ENCODE data around the gene TEKT3.

Gene TEKT3

DNA sequence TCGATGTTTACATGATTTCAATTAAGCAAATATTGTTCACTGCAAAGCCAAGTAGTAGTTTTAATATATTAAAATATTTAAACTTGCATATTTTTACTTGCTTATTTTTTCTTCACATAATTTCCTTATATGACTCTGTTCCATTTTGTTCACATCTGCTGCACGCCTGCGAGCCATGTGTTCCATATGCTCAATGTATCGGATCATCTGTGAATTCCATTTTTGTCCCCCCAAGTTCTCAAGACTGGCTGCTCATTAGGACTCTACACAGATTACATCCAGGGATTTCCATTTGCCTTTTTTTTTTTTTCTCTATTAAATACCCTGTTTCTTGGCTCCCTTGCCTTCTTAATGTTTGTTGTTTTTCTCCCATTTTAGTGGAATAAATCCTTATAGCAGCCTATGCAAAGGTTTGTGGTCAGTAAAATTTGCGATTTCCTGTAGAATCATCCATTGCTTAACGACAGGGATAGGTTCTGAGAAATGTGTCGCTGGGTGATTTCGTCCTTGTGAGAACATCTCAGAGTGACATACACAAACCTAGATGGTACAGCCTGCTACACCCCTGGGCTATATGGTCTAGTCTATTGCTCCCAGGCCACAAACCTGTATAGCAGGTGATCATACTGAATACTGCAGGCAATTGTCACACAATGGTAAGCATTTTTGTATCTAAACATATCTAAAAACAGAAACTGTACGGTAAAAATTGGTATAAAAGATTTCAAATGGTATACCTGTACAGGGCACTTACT is 30.2 kb upstream of the TEKT3 start:
- TF ChIP-seq, protein P1, sequence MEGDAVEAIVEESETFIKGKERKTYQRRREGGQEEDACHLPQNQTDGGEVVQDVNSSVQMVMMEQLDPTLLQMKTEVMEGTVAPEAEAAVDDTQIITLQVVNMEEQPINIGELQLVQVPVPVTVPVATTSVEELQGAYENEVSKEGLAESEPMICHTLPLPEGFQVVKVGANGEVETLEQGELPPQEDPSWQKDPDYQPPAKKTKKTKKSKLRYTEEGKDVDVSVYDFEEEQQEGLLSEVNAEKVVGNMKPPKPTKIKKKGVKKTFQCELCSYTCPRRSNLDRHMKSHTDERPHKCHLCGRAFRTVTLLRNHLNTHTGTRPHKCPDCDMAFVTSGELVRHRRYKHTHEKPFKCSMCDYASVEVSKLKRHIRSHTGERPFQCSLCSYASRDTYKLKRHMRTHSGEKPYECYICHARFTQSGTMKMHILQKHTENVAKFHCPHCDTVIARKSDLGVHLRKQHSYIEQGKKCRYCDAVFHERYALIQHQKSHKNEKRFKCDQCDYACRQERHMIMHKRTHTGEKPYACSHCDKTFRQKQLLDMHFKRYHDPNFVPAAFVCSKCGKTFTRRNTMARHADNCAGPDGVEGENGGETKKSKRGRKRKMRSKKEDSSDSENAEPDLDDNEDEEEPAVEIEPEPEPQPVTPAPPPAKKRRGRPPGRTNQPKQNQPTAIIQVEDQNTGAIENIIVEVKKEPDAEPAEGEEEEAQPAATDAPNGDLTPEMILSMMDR (IDR thresholded peaks at IDR 0.05; ENCODE audit: low read depth, low read length) = no peak
- TF ChIP-seq EZH2phosphoT487 (IDR thresholded peaks at IDR 0.05; ENCODE audit: low read depth) = no peak
- H3K9me3 ChIP-seq (ENCODE audit: insufficient read depth, low read length) = no peaks in the 10 kb centered on the region
- no peaks in the 10 kb centered on the region for H3K36me3 ChIP-seq (replicated peaks; ENCODE audit: low read depth, low read length)
- no peak overlapping the region for H3K4me3 ChIP-seq (ENCODE audit: low read length)
- no peak overlapping the region for H3K27ac ChIP-seq (ENCODE audit: low read length)
- no peak overlapping the region for H3K4me2 ChIP-seq (ENCODE audit: low read length)
- no peaks in the 10 kb centered on the region for H4K20me1 ChIP-seq (ENCODE audit: insufficient read depth, low read length)
- H2AFZ ChIP-seq (ENCODE audit: low read depth, low read length) = no peak overlapping the region
- no peaks in the 10 kb centered on the region for H3K79me2 ChIP-seq (ENCODE audit: low read length)
- no peaks in the 10 kb centered on the region for H3K4me1 ChIP-seq (ENCODE audit: low read length)
- no peak overlapping the region for H3K9ac ChIP-seq (ENCODE audit: low read length)
- no peaks in the 10 kb centered on the region for H3K27me3 ChIP-seq (ENCODE audit: low read depth, low read length)

DNA sequence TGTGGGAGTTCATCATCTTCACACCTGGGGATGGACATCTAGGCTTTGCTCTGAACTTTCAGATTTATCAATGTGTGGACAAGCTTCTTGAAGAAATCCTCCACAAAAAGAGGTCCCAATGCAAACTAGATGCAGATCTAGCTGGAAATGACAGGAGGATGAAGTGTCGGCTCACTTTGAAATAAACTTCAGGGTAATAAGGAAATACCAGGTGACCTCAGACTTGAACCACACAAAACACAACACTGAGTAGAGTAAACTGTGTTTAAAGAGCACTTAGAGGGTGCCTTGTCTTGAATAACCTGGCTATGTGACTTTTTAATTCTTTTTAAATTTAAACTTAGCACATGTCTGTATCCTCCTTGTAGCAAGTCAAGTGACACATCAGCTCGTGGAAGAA is 27.2 kb upstream of the TEKT3 start:
- Histone ChIP-seq H3K4me1 (ENCODE audit: low read length) (no peaks in the 10 kb centered on the region), H3K4me2 (ENCODE audit: low read length) (no peak overlapping the region), H4K20me1 (ENCODE audit: insufficient read depth, low read length) (no peaks in the 10 kb centered on the region), H3K4me3 (ENCODE audit: low read length) (no peak overlapping the region), H3K79me2 (ENCODE audit: low read length) (no peaks in the 10 kb centered on the region), H3K9ac (ENCODE audit: low read length) (no peak overlapping the region), H3K27me3 (ENCODE audit: low read depth, low read length) (no peaks in the 10 kb centered on the region), H3K9me3 (ENCODE audit: insufficient read depth, low read length) (no peaks in the 10 kb centered on the region), H2AFZ (ENCODE audit: low read depth, low read length) (no peak overlapping the region), H3K27ac (ENCODE audit: low read length) (no peak overlapping the region), H3K36me3 (replicated peaks; ENCODE audit: low read depth, low read length) (no peaks in the 10 kb centered on the region)
- TF ChIP-seq, protein P1 (IDR thresholded peaks at IDR 0.05; ENCODE audit: low read depth, low read length) = no peak
- no peak for TF ChIP-seq EZH2phosphoT487 (IDR thresholded peaks at IDR 0.05; ENCODE audit: low read depth)

DNA sequence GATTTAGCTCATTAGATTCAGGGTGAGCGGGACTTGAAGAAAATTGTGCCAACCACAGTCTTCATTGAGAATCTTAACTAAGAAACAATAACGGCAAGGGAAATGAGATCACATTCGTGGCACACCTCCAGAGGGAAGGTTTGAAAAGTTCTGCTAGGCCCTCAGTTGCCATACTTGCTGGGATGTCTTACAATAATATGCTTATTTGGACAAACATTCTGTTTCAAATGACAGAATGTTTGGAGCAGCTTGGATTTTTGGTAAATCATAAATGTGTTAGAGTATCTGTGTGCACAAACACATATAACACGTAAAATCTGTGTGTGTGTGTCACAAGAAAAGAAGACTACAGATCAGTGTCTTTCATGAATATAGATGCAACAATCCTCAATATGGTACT is 24.6 kb upstream of the TEKT3 start:
- Histone ChIP-seq H3K4me1 (ENCODE audit: low read length) (no peaks in the 10 kb centered on the region), H3K27ac (ENCODE audit: low read length) (no peak overlapping the region), H2AFZ (ENCODE audit: low read depth, low read length) (no peak overlapping the region), H3K36me3 (replicated peaks; ENCODE audit: low read depth, low read length) (no peaks in the 10 kb centered on the region), H3K4me2 (ENCODE audit: low read length) (no peak overlapping the region), H4K20me1 (ENCODE audit: insufficient read depth, low read length) (no peaks in the 10 kb centered on the region), H3K9me3 (ENCODE audit: insufficient read depth, low read length) (no peaks in the 10 kb centered on the region), H3K4me3 (ENCODE audit: low read length) (no peak overlapping the region), H3K79me2 (ENCODE audit: low read length) (no peaks in the 10 kb centered on the region), H3K27me3 (ENCODE audit: low read depth, low read length) (no peaks in the 10 kb centered on the region), H3K9ac (ENCODE audit: low read length) (no peak overlapping the region)
- TF ChIP-seq EZH2phosphoT487 (IDR thresholded peaks at IDR 0.05; ENCODE audit: low read depth) = no peak
- TF ChIP-seq, protein P1 (IDR thresholded peaks at IDR 0.05; ENCODE audit: low read depth, low read length) = no peak

DNA sequence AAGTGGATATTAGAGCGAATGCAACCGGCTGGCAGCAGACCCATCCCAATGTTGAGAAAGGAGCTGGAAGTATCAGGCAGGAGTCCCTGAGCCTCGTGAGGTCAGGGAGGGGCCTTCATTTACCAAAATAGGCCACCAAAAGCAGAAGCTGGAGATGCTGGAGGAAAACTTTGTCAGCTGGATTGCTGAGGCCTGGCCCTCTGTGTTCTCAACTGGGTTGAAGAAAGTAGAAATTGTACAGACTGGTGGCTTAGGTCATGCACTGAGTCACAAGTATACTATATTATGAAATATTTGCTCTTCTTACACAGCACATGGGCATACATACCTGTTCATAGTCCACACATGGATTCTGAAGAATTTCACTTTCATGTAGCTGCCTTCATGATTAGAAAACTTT is 23.2 kb upstream of the TEKT3 start:
- H3K36me3 ChIP-seq (replicated peaks; ENCODE audit: low read depth, low read length) = no peaks in the 10 kb centered on the region
- no peak for TF ChIP-seq EZH2phosphoT487 (IDR thresholded peaks at IDR 0.05; ENCODE audit: low read depth)
- TF ChIP-seq, protein P1 (IDR thresholded peaks at IDR 0.05; ENCODE audit: low read depth, low read length) = no peak
- no peaks in the 10 kb centered on the region for H3K27me3 ChIP-seq (ENCODE audit: low read depth, low read length)
- no peaks in the 10 kb centered on the region for H3K9me3 ChIP-seq (ENCODE audit: insufficient read depth, low read length)
- H3K9ac ChIP-seq (ENCODE audit: low read length) = no peak overlapping the region
- H3K27ac ChIP-seq (ENCODE audit: low read length) = no peak overlapping the region
- no peak overlapping the region for H2AFZ ChIP-seq (ENCODE audit: low read depth, low read length)
- no peaks in the 10 kb centered on the region for H4K20me1 ChIP-seq (ENCODE audit: insufficient read depth, low read length)
- H3K4me2 ChIP-seq (ENCODE audit: low read length) = no peak overlapping the region
- no peak overlapping the region for H3K4me3 ChIP-seq (ENCODE audit: low read length)
- H3K4me1 ChIP-seq (ENCODE audit: low read length) = no peaks in the 10 kb centered on the region
- H3K79me2 ChIP-seq (ENCODE audit: low read length) = no peaks in the 10 kb centered on the region
